Mucosa of descending colon (tissue), 3 donors: ENCODE data around the gene PACRG. TPM values are rescaled to one million over a fixed set of nuclear protein-coding genes. Genes with fewer than 3 reads are reported as not detected.

Source experiments
- ATAC-seq: fragments of 200-7000 bp; cut with Tn5 transposase; one replicate; pipeline ENCODE4 v1.9.1; 2020; ENCODE audit warnings: mild to moderate bottlenecking, moderate library complexity
- DNase-seq, 3 donors: peaks; one replicate each; pipeline ENCODE4 v3.0.0-alpha.2; 2020
- H3K36me3 ChIP-seq: fragments of 200-600 bp; one replicate; pipeline ENCODE4 v1.8.0; 2021; ENCODE audit warnings: low read depth, mild to moderate bottlenecking
- H3K4me1 ChIP-seq: fragments of 200-600 bp; one replicate; pipeline ENCODE4 v1.8.0; 2021; ENCODE audit warnings: low read depth, mild to moderate bottlenecking
- H3K4me3 ChIP-seq: fragments of 200-600 bp; one replicate; pipeline ENCODE4 v1.8.0; 2021; ENCODE audit warnings: mild to moderate bottlenecking
- H3K9me3 ChIP-seq: fragments of 200-600 bp; one replicate; pipeline ENCODE4 v1.8.0; 2021; ENCODE audit warnings: mild to moderate bottlenecking
- CTCF ChIP-seq: fragments of 200-600 bp; IDR thresholded peaks from one replicate; pipeline ENCODE4 v1.8.0; 2022; ENCODE audit warnings: antibody characterized with exemption, mild to moderate bottlenecking
- intact Hi-C, 2 donors: fragments of 100-400 bp; cut with DNase I in 1 of 2; cut with micrococcal nuclease in 1 of 2; formaldehyde crosslinking; loops; one replicate each; pipeline versions ENCODE4 v1.11.0 to v1.11.1; 2022; cut with DNase I, micrococcal nuclease
- total RNA-seq, 3 donors: library from RNA; stranded (reverse); fragmentation: NEBNext Ultra II Directional in 2 of 3; extraction: Animal tissue kit (Norgen Biotek cat#: 25700) in 2 of 3; gene quantifications; one replicate each; pipeline versions ENCODE4 v1.2.1 to v1.2.4, GENCODE V29; 2021 to 2023
- donor health status: DM: no; HTN: no; CAD: no; lungs with moderate emphysema.
- donor health status: DM: no; HTN: no; CAD: no.
- donor health status: DM: no; HTN: yes; CAD: no.

The PACRG gene
- total RNA-seq, 3 donors from 2014 or later = 1.1 to 1.5 (median 1.3) TPM

DNA sequence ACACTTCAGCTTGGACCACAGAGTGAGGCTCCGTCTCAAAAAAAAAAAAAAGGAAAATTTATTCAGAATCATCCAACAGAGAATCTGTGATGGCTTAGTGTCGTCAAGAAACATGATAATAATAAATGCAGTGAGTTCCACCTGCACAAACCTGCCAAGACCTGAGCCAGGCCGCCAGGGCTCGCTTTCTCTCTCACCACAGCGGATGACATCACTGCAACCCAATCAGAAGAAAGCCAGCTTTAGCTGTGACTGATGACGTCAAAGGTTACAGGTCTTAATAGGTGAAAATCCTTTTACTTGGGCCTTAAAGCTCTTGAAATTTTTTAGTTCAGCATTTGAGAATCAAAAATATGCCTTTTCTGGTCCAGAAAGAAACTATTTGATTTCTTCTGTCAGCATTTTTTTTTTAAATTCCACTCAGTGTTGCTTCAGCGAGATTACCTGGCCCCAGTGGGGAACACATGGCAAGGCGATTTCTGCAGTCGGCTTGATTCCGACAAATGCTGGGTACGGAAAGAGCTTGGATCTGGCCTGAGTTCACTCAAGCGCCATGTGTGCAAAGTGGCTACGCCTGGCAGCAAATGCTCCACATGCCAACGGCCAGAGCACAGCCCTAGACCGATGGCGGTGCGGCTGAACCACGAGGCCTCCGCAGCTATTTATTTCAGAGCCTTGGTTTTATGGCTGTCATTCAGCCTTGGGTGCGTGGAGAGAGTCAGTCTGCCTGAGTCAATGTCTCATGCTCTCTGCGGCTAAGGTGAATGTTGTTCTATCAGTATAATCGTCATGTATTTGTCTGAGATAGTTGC, 581.1 kb downstream of the PACRG start:
- no peak overlapping the region for H3K4me3 ChIP-seq
- TF ChIP-seq CTCF = no peak
- ATAC-seq = no peak
- intact Hi-C loops = no loop called here
- H3K36me3 ChIP-seq = no peaks in the 10 kb centered on the region
- no peak for DNase-seq
- no peaks in the 10 kb centered on the region for H3K4me1 ChIP-seq
- H3K9me3 ChIP-seq = no peaks in the 10 kb centered on the region

DNA sequence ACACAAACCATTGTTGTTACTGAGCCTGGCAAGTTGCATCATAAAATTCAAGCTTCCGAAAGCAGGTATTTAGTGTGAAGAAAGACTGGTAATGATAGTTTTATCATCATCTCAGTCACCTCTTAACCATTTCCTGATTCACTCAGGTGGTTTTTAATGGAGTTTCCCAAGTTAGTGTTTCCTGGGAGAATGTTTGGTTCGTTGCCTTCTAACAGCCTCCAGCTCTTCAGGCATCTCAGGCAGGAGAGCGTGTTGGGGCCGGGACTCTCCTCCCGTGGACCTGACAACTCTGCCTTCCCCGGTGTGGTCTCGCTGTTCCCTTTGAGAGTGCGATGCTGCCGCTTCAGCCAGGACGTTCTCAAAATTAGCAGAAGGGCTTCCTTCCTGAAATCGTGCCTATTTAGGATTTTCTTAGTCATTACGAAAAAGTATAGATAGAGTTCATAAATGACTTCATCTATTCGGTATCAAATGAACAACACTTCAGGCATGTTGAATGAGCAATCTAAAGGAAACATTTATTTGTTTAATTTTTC, 581.8 kb downstream of the PACRG start:
- intact Hi-C loops = no loop called here
- no peak for TF ChIP-seq CTCF

GRCh38 chr6:163310096-163310972, 582.6 kb downstream of the PACRG start:
- TF ChIP-seq CTCF = no peak

More for the DNA sequence above, 581.8 kb downstream of the PACRG start:
- Histone ChIP-seq H3K4me3 (no peak overlapping the region), H3K36me3 (no peaks in the 10 kb centered on the region), H3K4me1 (no peaks in the 10 kb centered on the region), H3K9me3 (no peaks in the 10 kb centered on the region)
- ATAC-seq = no peak
- DNase-seq = no peak

GRCh38 chr6:163310973-163311383, 583.2 kb downstream of the PACRG start:
- ATAC-seq (no peak), DNase-seq (no peak)
- intact Hi-C loops = no loop called here
- Histone ChIP-seq H3K4me1 (no peaks in the 10 kb centered on the region), H3K36me3 (no peaks in the 10 kb centered on the region), H3K9me3 (no peaks in the 10 kb centered on the region), H3K4me3 (no peak overlapping the region)
- TF ChIP-seq CTCF = no peak

More at GRCh38 chr6:163310096-163310972, 582.6 kb downstream of the PACRG start:
- intact Hi-C loops = no loop called here
- no peaks in the 10 kb centered on the region for H3K9me3 ChIP-seq
- H3K4me3 ChIP-seq = no peak overlapping the region
- no peaks in the 10 kb centered on the region for H3K4me1 ChIP-seq
- no peak for DNase-seq
- no peak for ATAC-seq
- H3K36me3 ChIP-seq = no peaks in the 10 kb centered on the region

GRCh38 chr6:163311830-163312229, 584.1 kb downstream of the PACRG start:
- no peaks in the 10 kb centered on the region for H3K36me3 ChIP-seq
- no peak overlapping the region for H3K4me3 ChIP-seq
- no peaks in the 10 kb centered on the region for H3K9me3 ChIP-seq
- intact Hi-C loops = no loop called here
- no peak for DNase-seq
- TF ChIP-seq CTCF = no peak
- no peaks in the 10 kb centered on the region for H3K4me1 ChIP-seq
- no peak for ATAC-seq
